ENCODE data around the gene NME7.
"Not testable (repeated sequence)": the region's sequence is repeated elsewhere in the genome, so short reads cannot be mapped to it uniquely, and the experiment has no call there.

Gene NME7

DNA sequence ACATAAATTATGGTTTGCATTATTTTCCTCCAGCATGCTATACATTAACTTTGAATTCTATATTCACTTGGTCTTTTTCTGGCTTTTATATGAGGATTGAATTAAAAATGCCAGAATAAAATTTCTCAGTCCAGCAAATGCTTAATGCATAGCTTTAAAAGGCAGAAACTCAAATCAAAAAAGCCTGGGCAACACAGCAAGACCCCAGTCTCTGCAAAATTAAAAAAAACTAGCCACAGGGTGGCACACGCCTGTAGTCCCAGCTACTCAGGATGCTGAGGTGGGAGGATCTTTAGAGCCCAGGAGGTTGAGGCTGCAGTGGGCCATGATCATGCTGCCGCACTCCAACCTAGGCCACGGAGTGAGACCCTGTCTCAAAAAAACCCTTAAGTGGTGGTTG is 241.3 kb downstream of the NME7 start:
- no peak for DNase-seq (ENCODE audit: low spot score)

DNA sequence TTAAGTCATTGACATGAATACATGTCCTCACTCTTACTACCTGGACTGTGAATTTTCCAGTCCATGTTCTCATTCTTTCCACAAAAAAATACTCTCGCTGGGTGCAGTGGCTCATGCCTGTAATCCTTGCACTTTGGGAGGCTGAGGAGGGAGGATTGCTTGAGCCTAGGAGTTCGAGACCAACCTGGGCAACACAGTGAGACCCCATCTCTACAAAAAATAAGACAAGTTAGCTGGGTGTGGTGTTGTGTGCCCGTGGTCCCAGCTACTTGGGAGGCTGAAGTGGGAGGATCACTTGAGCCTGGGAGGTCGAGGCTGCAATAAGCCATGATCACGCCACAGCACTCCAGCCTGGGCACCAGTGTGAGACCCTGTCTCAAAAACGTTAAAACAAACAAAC is 242.0 kb downstream of the NME7 start:
- DNase-seq (ENCODE audit: low spot score): not testable (repeated sequence)

DNA sequence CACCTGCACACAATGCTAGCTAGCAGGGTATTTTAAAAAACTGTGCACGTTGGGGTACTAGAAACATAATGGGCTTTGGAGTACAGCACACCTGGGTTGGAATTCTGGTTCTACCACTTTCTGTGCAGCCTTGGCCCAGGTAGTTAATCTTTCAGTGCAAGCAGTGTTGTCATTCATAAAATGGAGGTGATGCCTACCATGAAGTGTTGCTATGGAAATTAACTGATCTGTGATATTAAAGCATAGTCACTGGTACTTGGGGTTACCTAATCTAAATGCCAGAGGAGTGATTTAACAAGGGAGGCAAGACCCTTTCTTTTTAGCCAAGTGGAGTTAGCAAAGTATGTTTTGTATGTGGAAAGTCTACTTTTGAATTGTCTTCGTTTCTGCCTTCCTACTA is 243.1 kb downstream of the NME7 start:
- no peak for DNase-seq (ENCODE audit: low spot score)

DNA sequence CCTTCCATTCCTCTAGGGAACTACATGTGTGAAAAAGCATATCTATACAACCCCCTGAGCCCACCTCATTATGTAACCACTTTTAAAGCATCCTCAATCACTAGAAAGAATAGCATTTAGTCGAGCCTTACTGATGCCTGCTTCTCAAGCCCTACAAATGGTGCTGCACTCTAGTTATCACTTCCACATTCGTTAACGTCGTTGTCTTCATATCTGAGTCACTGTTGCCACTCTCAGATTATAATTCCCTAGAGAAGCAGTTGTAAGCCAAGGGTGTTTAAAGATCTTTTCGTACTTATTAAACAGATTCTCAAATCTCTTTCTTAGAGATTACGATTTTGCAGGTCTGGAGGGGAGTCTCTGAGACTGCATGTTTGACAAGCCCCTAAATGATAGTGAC is 244.6 kb downstream of the NME7 start:
- DNase-seq (ENCODE audit: low spot score): no peak

DNA sequence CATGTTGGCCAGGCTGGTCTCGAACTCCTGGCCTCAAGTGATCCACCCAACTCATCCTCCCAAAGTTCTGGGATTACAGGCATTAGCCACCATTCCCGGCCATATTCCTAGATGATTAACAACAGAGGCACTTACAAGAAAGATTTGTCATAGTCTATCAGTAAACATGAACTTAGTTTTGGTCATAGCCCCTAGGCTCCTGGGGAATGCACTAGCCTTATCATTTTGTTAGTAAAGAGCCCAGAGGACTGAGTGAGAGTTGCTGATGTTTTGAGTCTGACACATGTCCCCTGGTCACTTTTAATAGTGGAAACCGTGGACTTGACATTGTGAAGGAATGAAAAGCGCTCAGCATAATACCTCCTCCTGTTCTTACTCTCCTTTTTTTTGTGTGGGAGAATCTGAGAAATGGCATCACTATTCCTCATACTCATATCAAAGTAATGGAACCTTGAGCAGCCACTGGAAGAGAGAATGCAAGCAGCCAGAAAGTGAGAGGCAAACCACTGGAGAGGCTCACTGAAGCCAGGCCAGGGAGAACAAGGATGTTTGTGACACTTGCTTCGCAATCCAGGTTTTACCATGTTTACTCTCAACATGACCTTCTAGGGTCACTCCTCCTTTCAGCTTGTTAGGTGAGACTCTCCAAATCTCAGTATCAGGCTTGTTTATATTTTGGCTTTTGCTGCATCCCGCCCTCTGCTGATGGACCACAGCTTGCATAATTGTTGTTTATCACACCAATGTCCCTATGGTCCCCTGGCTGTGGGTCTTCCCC is 246.3 kb downstream of the NME7 start:
- no peak for DNase-seq (ENCODE audit: low spot score)

DNA sequence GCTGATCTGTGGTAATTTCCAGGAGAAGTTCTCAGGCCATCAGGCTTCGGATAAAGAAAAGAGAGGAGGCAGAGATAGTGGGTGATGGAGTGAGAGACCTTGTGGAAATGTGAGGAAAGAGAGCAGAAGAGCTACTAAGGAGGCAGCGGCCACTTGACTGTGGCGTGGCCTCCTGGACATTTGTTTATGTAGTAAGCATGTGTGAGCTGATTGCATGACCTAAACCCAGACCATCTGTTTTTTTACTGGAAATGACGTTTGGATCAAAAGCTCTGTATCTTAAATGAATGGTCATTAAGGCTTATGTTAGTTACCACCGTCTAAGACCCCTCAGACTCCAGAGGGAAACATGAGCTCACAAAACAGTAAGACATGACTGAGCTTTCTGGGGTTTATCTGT is 247.5 kb downstream of the NME7 start:
- DNase-seq (ENCODE audit: low spot score): no peak

DNA sequence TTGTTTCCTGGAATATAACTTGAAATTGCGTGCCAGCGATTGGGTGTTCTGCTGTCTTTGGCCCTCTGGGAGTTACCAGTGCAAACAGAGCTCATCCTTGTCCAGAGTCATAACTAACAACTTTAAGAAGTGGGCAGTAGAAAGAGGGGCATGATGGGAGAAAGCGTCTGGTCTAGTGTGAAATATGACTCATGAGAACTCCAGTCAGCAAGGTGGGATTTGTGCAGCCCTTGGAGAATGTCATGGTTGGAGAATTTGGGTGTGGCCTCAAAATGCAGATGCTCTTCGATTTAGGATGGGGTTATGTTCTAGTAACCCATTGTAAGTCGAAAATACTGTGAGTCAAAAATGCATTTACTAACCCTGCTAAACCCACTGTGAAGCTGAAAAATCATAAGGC is 248.2 kb downstream of the NME7 start:
- DNase-seq (ENCODE audit: low spot score): peak; percentile 35

DNA sequence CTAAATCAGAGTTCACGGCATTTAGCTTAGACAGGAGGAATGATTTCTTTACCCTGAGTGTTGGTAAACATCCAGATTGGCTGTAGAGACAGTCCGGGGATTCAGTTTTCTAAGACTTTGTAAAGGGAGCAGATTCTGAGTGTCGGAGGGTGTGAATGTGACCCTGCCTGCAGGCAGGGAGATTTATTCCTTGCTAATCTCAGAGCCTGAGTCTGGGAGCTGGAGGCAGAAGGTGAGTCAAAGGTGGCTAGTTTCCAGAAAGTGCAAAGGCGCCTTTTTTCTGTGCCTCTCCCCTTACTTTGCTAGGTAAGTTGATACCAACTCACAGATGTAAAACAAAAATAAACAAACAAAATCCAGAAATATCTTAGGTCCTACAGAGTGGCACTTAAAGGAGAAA is 249.4 kb downstream of the NME7 start:
- no peak for DNase-seq (ENCODE audit: low spot score)

DNA sequence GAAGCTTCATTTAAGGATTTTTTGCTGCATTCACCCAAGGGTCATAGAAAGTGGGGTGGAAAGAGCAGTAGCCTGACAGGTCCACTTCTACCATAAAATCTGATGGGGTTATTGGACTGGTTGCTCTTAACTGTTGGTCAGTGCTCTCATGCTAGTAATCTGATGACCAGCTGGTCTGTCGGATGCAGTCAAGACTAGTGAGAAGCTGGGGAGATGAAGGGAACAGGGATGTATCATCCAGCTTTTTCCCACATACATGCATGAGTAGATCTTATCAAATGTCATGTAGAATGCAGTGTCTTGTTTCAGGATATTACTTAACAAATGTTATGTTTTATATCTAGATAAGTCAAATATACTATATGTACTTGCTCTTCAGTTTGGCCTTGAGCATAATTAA is 250.0 kb downstream of the NME7 start:
- DNase-seq (ENCODE audit: low spot score): no peak

DNA sequence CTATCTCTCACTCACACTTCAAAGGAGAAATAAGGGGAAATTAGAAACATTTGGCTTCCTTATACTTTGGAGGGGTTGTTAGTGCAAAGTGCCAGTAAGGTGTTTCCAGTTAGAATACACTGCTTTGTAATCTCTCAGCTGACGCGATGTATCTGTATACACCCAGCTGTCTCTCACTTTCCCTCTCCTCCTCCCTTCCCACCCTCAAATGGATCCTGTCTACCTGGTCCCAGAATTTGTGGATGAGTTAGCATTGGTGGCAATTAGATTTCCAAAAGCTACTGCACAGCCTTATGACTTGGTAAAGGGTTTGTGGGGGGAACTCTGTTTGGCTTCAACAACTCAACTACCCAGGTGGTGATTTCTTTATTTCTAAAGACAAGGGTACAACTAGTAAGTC is 250.6 kb downstream of the NME7 start:
- no peak for DNase-seq (ENCODE audit: low spot score)

DNA sequence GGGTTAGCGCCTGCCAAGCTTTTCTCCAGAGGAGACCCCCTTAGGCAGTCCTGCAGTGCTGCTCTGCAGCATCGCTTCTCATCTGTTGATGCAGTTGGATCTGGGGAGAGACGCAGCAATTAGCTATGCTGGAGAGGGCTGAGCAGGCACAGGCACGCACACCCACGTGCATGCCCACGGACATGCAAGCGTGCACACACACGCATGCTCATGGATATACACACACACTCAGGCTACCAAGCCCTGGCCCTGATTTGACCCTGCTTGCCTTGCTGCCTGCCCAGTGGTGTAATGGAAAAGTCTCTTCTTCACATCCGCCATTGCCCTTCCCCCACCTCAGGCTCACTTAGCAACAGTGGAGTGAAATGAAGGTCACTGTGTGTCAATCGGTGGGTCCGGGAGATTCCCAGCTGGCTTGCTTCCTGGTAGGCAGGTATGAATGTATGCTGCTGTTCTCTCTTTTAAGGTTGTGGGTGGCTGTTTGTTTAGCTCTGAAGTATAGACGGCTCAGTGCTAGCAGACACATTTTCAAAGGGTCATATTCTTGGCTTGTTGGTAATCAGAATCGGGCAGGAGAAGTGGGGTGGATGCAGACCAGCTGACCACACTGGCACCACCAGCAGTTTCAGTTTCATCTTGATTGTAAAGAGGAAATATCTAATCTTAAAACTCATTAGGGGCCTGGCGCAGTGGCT is 251.6 kb downstream of the NME7 start:
- DNase-seq (ENCODE audit: low spot score): no peak

DNA sequence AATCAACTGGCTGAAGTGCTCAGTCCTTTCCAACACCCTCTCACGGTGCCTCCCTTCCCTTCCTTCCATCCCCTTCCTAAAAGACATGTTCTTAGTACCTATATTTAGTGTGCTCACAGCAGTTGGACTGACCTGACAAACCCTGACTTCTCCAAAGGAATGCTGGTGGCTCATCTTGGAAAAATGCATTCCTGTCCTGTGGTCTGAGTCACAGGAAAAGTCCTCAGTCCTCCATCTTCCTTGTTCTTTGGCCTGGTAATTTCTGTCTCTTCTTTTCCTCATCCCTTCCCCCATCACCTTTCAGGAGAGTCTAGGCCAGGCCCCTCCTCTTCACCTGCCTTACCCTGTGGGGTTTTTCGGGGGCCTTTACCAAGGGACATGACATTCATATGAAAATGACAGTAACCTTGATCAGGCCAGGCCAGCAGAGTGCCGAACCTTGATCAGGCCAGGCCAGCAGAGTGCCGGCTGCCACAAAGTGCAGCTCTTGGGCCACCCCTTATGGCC is 253.9 kb downstream of the NME7 start:
- DNase-seq (ENCODE audit: low spot score): peak; percentile 87

DNA sequence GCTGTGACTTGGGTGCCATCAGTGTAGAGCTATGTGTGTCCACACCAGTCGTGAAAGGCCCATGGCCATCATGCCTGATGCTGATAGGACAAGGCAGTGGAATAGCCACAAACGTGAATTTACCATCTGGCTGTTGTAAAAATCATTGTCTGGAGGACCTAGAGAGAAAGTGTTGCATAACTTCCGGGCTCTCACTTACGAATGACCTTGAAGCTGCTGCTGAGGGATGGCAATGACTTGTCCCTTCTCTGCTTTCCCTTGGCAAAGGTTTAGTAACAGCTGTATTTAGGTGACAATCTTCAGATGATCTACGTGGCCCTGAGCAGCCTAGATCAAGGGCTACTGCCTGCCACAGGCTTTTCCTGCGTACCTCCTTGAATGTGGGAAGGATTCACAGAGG is 255.4 kb downstream of the NME7 start:
- DNase-seq (ENCODE audit: low spot score): no peak

DNA sequence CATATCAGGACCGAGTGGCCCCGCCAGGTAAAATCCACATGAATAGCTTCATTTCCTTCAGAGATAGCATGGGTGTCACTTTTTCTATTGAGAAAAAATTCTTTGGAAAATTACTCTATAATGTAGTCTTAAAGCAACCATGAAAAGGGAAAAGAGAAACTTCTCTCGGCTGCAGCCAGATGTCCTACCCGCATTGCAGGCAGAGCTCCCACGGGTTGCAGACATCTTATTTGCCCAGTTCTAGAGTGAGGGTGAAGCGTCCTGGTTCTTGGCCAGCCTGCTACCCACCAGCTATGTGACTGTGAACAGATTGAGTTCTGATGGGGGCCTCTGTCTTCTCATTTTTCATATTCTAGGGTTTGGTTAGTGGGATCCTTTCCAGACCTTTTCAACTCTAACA is 256.1 kb downstream of the NME7 start:
- DNase-seq (ENCODE audit: low spot score): no peak

DNA sequence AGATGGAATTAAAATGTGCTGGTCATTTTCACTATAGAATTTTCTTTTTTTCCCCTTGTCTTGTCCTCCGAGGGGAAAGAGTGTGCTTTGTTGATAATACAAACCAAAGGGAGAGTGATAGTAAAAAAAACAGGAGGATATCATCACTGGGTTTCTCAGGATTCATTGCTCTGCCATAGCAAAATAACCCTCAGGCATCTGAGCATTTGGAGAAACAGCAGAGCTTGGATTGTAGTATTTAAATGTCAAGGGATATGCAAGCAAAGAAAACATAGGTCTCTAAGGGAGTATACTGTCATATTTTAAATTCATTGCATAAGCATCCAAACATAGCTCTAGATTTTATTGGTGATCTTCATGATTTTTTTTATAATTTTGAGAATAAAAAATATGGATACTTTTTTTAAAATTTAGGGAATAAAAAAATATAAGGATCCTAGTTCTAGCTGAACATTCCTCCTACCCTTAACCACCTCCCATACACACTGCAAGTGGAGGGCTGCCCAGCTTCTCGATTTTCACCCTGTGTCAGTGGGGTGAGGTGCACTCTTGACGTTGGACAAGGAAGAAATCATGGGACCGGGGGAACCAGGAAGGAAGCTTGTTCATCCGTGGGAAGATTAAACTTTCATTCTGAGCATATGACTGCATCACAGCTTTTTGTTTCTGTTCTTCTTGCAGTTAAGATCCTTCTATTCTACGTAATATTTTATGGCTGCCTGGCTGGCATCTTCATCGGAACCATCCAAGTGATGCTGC is 256.7 kb downstream of the NME7 start:
- DNase-seq (ENCODE audit: low spot score): no peak

DNA sequence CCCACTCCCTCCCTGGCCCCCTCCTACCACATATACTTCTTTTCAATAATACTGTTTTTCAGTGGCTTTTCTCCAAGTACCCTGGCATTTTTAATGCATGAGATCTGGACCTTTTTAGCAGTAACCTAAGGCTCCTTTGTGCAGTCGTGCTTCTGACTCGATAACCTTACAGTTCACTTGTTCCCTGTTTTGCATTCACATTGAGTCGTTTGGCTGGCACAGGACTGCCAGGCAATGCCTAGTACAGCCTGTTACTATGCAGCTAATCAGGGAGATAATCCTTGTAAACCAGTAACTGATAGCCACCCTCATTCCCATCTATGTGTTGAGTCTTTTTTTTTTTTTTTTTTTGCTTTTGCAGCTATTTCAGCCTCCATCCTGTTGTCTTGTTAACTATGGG is 257.4 kb downstream of the NME7 start:
- no peak for DNase-seq (ENCODE audit: low spot score)

DNA sequence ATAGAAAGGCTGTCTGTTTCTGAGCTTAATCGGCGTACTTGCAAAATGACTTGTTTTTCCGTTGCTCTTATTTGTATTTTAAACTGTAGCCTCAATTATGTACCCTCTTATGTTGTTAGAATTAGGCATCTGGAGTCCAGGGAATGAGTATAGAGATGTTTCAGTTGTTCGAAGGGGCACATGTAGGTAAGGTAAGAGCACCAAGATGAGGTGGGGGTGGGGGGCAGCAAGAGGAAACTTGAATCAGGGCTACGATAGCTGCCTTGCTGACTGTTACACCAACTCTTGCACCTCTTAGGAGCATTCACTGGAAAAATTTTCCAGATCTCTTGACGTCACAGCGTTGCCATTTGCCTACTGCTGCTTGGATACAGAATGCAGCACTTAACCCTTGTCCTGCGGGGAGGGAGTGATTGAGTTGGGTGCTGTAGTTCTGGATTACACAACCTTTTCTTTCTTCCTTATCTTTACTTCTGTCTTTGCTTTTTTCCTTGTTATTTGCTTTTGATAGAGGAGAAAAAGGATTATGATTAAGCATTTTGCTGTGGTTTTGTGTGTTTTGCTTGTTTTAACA is 257.9 kb downstream of the NME7 start:
- no peak for DNase-seq (ENCODE audit: low spot score)

DNA sequence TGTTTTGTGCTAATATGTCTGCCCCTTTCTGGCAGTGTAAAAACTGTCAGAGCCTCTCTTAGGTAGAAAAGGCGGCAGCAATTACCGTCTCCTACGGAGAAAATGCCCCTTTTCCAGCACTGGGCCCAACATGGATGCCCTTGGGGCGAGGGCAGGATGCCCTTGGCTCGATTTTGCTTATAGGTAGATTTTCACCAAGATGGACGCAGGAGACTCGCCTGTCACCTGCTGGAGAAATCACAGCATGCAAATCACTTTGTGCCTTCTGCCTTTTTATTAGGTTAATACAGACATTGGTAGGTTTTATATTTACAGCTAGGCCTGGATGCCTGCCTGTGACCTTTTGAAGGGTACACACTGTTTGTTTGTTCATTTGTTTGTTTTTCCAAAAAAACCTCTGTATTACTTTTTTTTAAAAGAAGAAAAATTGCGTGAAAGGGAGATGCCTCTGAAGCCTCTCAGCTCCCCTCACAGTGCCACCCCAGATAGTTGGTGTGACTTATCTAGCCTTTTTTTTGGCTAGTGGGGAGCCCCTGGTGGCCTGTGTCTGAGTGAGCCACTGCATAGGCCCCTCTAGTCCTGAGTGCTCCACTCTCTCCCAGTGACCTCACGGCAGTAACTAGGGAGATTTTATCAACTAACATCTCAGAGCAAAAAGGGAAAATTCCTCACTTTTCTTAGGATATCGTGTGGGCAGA is 258.6 kb downstream of the NME7 start:
- no peak for DNase-seq (ENCODE audit: low spot score)

DNA sequence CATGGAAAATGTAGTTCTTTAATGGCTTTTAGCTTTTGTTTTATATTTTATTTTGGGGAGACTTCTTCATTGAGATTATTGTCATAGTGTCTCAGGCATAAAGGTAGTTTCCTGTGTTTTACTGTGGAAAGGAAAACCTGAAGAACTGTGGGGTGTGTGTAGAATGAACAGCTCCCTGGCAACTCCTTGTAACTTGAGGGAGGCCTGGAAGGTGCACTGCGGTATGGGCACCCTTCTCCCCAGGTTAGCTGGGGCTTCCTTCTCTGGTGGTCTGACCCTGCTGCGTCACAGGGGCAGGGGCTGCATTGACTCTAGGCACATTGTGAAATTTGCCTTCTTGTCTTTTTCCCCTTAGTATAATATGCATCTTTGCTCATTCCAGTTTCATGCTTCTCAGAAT is 259.4 kb downstream of the NME7 start:
- DNase-seq (ENCODE audit: low spot score): no peak

DNA sequence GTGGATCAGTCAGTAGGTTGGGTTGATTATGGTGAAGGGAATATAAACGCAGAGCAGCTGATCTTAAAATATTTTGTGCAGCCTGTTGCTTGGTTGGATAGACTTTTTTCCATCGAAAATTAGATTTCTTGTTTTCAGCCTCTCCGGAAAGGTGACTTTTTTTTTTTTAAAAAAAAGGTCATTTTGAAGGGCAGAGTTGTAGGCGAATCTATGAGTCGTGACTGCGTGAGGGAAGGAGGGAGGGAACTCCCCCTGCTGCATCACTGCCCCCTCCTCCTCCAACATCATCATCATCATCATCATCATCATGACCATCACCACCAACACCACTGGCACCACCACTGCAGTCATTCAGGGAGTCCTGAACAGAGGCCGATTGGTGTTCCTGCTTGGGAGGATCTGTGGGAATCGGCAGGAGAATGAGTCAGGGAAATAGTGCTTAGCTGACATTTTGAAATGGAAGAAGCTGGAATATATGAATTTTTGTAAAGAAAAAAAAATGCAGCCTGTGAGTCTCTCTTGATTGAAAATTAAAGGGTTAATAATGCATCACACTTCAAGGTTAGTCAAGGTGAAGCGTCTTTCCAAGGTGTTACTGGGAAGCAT is 259.9 kb downstream of the NME7 start:
- no peak for DNase-seq (ENCODE audit: low spot score)

DNA sequence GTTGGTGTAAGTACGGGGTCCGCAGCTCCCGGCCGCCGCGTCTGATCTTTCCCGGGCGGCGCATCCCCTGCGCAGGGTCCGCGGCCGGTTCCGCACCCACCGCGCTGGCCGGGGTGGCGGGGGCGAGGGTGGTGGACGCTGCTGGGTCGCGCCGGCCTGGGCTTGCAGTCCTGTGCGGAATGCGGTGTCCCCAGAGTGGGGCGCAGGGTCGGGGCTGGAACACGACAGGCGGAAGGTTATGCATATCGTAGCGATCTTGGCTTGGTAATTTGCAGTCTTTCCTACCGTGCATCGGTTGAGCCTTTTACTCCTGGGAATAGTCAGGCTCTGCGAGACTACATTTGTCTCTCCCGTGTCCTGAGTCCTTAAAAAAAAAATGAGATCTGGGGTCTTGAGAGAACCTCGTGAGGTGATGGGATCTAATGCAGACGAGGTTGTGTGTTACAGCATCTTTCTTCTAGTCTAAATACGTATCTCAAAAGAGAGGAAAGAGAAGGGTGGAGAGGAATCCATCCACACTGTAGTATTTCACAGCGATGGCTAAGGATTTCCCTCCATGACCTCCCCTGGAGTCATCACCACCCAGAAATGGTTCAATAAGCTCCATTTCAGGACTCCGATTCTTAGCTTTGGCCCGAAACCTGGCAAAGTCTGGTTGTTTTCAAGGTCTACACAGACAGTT is 260.5 kb downstream of the NME7 start:
- no peak for DNase-seq (ENCODE audit: low spot score)
